HG02938 (cell line): ENCODE results near the gene RAB35.

Experiments used
- ATAC-seq: cut with Tn5 transposase; IDR thresholded peaks from one replicate; pipeline ENCODE4 v1.9.1; 2021; ENCODE audit warnings: mild to moderate bottlenecking, moderate library complexity; ENCODE audit not compliant: unreplicated experiment

The RAB35 gene

DNA sequence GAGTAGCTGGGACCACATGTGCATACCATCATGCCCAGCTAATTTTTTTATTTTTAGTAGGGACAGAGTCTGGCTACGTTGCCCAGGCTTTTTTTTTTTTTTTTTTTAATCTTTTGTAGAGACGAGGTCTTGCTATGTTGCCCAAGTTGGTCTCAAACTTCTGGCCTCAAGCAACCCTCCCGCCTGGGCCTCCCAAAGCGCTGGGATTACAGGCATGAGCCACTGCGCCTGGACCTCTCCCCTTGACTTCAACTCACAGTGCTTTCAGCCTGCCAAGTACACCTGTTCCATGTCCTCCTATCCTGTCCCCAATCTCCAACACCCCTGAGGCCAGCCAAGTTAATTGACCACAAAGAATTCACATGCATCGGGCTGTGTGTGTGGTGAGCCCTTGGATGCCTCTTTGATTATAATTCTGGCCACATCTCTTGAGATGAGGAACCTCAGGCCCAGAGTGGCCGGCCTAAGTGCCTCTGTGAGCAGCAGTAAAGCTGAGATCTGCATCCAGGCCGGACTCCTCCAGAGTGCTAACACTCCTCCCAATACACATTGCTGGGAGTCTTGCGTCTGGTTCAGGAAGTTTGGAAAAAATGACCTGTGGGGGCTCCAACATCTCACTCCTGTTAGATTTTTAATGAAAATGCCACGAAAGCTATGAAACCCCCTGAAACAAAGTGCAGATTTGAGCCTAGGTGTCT is 6.8 kb downstream of the RAB35 start:
- ATAC-seq = no peak

DNA sequence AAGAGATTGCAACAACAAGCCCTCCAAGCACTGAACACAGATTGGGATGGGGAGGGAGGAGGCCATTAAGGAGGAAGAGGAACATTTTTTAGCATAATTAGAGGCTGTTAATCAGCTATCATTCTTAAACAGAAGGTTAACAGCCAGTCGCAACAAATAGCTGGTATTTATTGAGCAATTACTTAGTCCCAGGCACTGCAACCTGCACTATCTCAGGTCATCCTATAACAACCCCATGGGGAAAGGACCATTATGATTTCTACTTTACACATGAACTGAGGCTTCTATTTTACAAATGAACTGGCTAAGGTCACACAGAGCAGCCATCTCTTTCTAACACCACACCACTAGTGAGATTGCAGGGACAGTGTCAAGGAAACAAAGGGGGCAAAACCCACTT is 10.4 kb downstream of the RAB35 start:
- ATAC-seq = no peak

DNA sequence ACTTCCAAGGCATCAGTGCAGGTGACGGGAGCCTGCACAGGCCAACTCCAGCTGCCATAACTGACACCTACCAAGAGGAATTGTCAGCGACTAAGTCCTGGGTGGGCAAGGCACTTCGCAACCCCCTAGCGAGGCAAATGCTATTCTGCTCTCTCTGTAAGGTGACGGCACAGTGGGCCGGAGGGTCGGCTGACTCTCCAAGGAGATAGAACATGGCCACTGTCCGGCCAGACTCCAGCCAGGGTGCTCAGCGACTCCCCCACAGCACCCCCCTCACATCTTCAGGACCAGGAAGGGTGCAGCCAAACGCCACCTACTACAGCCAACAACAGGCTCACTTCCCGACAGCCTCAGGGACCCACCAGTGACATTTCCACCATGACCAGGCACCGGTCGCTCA is 13.2 kb downstream of the RAB35 start:
- ATAC-seq = no peak

GRCh38 chr12:120103044-120103338 is 13.6 kb downstream of the RAB35 start:
- ATAC-seq = no peak

DNA sequence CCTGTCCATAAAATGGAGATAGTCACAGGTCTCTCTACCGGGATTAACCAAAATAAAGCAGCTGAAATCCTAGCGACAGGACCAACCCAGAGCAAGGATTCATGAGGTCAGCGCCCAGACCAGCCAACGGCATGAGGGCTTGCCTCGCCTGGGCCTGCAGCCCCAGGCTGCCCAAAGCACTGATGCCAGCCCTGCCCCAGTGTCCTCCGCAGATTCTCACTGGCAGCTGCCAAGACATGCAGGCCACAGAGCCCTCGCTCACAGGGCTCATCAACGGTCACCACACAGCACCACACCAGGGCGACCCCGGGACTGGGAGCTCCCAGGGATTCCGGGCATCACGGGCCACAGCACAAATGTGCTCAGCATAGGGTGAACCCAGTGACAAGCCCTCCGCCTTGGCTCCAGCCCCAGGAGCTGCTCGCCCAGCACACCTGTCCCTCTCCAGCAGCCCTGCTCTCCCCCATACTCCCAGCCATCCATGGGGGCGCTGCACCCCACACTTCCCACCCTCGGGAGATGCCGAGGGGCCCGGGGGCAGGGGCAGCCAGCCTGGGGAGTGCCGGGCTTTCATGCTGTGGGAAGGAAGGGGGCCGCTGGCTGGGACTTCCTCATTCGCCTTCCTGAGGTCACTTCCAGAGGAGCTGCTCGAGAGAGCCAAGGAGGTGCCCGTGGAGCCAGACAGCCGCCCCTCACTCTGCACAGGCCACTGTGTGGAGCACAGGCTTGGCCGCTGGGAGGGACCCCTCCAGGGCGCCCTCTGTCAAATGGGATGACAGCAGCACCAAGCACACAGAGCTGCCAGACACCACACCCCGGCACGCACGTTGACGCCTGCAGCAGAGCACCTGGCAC is 14.1 kb downstream of the RAB35 start:
- no peak for ATAC-seq

- no peak for ATAC-seq
These were observed 14.9 kb downstream of the RAB35 start for GRCh38 chr12:120101617-120102016.

DNA sequence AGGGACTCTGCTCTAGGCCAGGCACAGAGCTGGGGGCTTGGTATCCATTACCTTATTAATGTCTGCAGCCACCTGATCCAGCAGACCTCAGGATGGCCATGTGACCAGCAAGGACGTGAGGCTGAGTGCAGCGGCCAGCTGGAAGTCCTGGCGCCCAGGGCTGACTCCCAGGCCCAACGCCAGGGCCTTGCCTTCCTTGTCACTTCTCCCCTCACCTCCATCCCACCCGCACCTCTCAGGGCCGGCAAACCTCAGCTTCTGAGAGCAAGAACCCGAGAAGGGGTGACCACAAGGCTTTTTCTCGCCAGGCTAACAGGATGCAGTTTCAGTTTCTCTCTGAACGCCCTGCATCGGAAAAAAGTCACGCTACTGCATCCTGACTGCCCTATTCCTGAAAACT is 15.4 kb downstream of the RAB35 start:
- no peak for ATAC-seq

- no peak for ATAC-seq
These were observed 15.9 kb downstream of the RAB35 start for GRCh38 chr12:120100630-120101029.

GRCh38 chr12:120099738-120100137 is 16.8 kb downstream of the RAB35 start:
- ATAC-seq = no peak

- no peak for ATAC-seq
These were observed 17.6 kb downstream of the RAB35 start for GRCh38 chr12:120098756-120099470.

DNA sequence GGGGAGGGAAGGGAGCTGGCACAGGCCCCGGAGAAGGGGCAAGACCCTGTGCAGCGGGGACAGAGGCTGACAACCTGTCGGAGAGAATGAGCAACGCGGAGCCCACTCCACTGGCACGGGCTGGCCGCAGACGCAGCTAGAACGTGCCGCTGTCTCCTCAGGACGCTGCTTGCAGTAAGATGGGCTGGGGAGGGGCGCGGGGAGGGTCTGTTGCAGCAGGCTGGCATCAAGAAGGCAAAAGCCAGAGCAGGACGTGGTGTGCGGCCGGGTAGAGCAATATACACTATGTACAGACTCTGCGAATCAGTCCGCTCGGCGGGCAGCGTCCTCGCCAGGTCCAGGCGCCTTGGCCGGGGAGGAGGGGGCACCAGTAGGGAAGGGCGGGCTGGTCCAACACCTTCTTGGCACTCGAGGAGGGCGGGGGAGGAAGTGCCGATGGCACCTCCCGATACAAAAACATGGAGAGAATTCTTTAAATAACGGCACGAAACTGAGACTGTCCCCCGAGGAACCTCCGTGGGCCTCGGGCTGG is 19.8 kb downstream of the RAB35 start:
- ATAC-seq = no peak

DNA sequence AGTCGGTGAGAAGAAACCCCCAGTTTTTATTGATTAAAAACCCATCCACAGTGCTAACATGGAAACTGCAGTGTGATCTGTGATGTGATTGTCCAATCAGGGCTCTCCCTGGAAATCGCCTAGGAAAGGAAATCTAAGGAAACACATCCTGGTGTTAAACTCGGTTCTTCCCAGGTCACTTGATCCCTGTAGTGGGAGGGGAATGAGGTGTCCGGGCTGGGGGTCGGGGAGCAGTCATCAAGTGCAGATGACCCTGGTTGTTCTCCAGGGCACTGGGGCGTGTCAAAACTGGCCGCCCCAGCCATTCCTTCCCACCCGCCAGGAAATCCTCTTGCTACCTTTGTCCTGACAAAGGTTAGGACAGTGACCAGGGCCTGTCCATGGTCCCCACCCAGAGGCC is 20.8 kb downstream of the RAB35 start:
- ATAC-seq = no peak

- ATAC-seq = no peak
These were observed 21.2 kb downstream of the RAB35 start for GRCh38 chr12:120095331-120095730.

GRCh38 chr12:120094485-120094884 is 22.1 kb downstream of the RAB35 start:
- ATAC-seq = no peak

DNA sequence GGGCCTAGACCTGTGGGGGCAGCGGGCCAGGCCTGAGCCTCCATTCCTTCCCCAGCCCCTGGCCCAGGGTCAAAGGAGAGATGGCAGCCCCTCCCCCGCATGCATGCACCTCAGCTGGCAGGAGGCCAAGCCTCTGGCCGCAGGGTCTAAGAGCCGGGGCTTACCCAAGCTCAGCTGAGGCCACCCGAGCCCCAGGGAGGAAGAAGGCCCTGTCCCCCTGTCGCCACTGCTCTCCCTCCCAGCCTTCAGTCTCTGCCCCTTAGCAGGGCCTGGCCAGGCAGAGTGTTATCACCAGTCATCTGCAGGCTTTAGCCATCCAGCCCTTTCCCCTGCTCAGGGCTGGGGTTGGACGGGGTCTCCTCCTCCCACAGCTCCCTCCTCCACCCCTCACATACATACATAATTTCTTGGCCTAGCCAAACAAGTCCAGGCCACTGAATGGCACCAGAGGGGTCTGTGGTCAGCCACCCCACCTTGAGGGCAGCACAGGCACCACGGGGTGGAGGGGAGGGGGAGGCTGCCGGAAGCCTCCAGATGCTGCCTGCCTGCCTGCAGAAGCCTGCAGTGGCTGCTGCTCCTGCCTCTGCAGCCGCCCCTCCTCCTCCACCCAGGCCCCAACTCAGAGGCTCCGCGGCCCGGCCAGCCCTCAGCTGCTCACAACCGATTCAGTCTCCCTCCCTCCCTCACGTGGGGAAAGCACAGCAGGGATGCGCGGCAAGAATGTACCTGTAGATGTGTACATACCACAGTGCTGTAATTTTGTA is 22.8 kb downstream of the RAB35 start:
- ATAC-seq = no peak

GRCh38 chr12:120093336-120093591 is 23.3 kb downstream of the RAB35 start:
- no peak for ATAC-seq

GRCh38 chr12:120092551-120093335 is 23.8 kb downstream of the RAB35 start:
- ATAC-seq = no peak

DNA sequence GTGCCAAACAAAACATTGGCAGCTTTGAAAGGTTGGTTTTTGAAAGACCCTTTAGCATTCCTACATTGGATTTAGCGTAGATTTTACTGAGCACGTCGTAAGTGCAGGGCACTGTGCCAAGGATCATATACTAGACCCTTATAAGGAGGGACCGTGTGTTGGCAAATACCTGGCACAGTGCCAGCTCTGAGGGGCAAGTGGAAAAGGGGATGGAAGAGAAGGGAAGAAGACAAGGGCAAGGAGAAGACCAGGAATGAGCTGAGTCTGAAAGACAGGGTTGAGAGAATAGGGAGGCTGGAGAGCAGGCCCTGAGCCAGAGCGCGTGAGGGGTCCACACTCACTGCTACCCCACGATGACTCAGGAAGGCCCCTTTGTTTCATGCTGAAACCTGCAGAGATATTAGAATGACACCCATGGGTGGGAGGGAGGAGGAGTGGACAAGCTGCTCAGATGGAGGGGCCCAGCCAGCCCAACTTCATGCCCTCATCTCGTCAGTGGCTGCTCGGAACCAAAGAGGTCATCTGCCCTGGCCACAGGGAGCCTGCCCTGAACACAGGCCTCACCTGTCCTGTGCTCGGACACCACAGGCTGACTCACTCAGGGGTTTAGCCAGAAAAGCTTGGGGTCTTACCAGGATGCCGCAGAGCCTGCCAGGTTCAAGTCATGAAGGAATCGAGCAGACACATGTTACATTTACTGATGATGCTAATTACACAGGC is 25.0 kb downstream of the RAB35 start:
- ATAC-seq = no peak

GRCh38 chr12:120090626-120091295 is 25.8 kb downstream of the RAB35 start:
- ATAC-seq = no peak
